Vagina (tissue), 2 donors: ENCODE data around the gene GPR65.

Experiments used
- POLR2A ChIP-seq, 2 donors: fragments of 450-650 bp; IDR thresholded peaks; one replicate each; pipeline ENCODE4 v1.6.1; 2017; ENCODE audit warnings: antibody characterized with exemption in 2 of 2, mild to moderate bottlenecking in 2 of 2, moderate library complexity in 2 of 2
- TF ChIP-seq, protein P1 (sequence below), 3 experiments: fragments of 450-650 bp in 2 of 3; fragments of 200-600 bp in 1 of 3; sonication (generic) in 1 of 3; IDR thresholded peaks; one replicate each; pipeline ENCODE4 v1.5.1; 2017 to 2019; ENCODE audit warnings: antibody characterized with exemption in 3 of 3, mild to moderate bottlenecking in 2 of 3, moderate library complexity in 2 of 3

GRCh38 chr14:88045705-88046104 lies 40.8 kb downstream of the GPR65 start:
- TF ChIP-seq, protein P1, sequence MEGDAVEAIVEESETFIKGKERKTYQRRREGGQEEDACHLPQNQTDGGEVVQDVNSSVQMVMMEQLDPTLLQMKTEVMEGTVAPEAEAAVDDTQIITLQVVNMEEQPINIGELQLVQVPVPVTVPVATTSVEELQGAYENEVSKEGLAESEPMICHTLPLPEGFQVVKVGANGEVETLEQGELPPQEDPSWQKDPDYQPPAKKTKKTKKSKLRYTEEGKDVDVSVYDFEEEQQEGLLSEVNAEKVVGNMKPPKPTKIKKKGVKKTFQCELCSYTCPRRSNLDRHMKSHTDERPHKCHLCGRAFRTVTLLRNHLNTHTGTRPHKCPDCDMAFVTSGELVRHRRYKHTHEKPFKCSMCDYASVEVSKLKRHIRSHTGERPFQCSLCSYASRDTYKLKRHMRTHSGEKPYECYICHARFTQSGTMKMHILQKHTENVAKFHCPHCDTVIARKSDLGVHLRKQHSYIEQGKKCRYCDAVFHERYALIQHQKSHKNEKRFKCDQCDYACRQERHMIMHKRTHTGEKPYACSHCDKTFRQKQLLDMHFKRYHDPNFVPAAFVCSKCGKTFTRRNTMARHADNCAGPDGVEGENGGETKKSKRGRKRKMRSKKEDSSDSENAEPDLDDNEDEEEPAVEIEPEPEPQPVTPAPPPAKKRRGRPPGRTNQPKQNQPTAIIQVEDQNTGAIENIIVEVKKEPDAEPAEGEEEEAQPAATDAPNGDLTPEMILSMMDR (IDR thresholded peaks at IDR 0.05), result no peak
- no peak for TF ChIP-seq POLR2A (IDR thresholded peaks at IDR 0.05)
